HepG2 (cell line): ENCODE measurements around the gene PML. TPM values are rescaled to one million over a fixed set of nuclear protein-coding genes. Genes with fewer than 3 reads are reported as not detected.

ENCODE experiments used
- ATAC-seq: fragments of 200-7000 bp; cut with Tn5 transposase; 3 replicates; pipeline ENCODE4 v1.9.1; 2020; ENCODE audit warnings: mild to moderate bottlenecking, moderate library complexity
- BruUV-seq: library from RNA; stranded (reverse); fragments of 400-500 nt; replicated peaks from 2 replicates; lab custom pipeline; 2021; lab: Mats Ljungman, UMichigan
- CTCF ChIA-PET: fragments of 300-600 bp; formaldehyde crosslinking; extraction: SDS; loops from one replicate; lab custom pipeline; 2021; ENCODE audit warnings: low total read pairs, inconsistent platforms, low intra/inter-chr PET ratio; lab: Yijun Ruan, JAX
- POLR2A ChIA-PET: fragments of 350-600 bp; sonication (Branson Sonifier 250); formaldehyde crosslinking; loops from one replicate; lab custom pipeline; 2020; ENCODE audit warnings: antibody characterized with exemption, inconsistent platforms; lab: Yijun Ruan, JAX
- DNase-seq: peaks from one replicate; pipeline ENCODE4 v3.0.0-alpha.2; 2015; ENCODE audit warnings: low spot score
- FAIRE-seq: peaks from 3 replicates; lab custom pipeline; 2011; peaks lifted over from hg19 to GRCh38; lab: Jason Lieb, UNC
- H2AFZ ChIP-seq: one replicate; pipeline ENCODE4 v1.6.1; 2011; ENCODE audit warnings: low read length, inconsistent platforms
- H3K27ac ChIP-seq: fragments of 300-600 bp; 3 replicates; pipeline ENCODE4 v1.8.0; 2011; ENCODE audit warnings: mixed run types, mild to moderate bottlenecking, mixed read lengths, low read length, inconsistent platforms; ENCODE audit not compliant: insufficient read depth; ENCODE audit errors: extremely low read length
- H3K27me3 ChIP-seq, 2 experiments: fragments of 200-600 bp in 1 of 2; 2 replicates in 1 of 2; 3 replicates in 1 of 2; pipeline versions ENCODE4 v1.6.0 to v1.8.0; 2011; ENCODE audit warnings: low read length in 2 of 2, mild to moderate bottlenecking in 2 of 2, moderate library complexity in 2 of 2, inconsistent platforms in 1 of 2; ENCODE audit not compliant: insufficient read depth in 2 of 2, control insufficient read depth in 1 of 2
- H3K36me3 ChIP-seq, 2 experiments: fragments of 200-600 bp in 1 of 2; replicated peaks in 1 of 2; 2 replicates in 1 of 2; 3 replicates in 1 of 2; pipeline versions ENCODE4 v1.5.1 to v1.8.0; 2011; ENCODE audit warnings: low read length in 2 of 2, inconsistent platforms in 1 of 2; ENCODE audit not compliant: insufficient read depth in 2 of 2, control insufficient read depth in 1 of 2
- H3K4me1 ChIP-seq: 2 replicates; pipeline ENCODE4 v1.5.1; 2012; ENCODE audit warnings: low read length, inconsistent platforms; ENCODE audit not compliant: insufficient read depth
- H3K4me2 ChIP-seq: 2 replicates; pipeline ENCODE4 v1.6.0; 2011; ENCODE audit warnings: low read depth, low read length, inconsistent platforms
- H3K4me3 ChIP-seq, 3 experiments: fragments of 200-600 bp in 1 of 3; sonication (generic), shearing (Covaris generic) in 1 of 3; replicated peaks in 1 of 3; 2 replicates each; pipeline ENCODE4 v1.5.1; 2011 to 2016; ENCODE audit warnings: low read length in 3 of 3, inconsistent platforms in 2 of 3, low read depth in 2 of 3, mild to moderate bottlenecking in 2 of 3, control low read depth in 1 of 3, mixed read lengths in 1 of 3; ENCODE audit not compliant: insufficient read depth in 1 of 3
- H3K79me2 ChIP-seq: one replicate; pipeline ENCODE4 v1.6.1; 2011; ENCODE audit warnings: low read length, inconsistent platforms; ENCODE audit not compliant: insufficient read depth
- H3K9ac ChIP-seq: 2 replicates; pipeline ENCODE4 v1.6.0; 2011; ENCODE audit warnings: mild to moderate bottlenecking, low read depth, low read length, inconsistent platforms; ENCODE audit not compliant: insufficient read depth
- H3K9me3 ChIP-seq: 2 replicates; pipeline ENCODE4 v1.5.1; 2012; ENCODE audit warnings: mild to moderate bottlenecking, low read length
- H4K20me1 ChIP-seq: 2 replicates; pipeline ENCODE4 v1.6.0; 2011; ENCODE audit warnings: inconsistent platforms, mild to moderate bottlenecking, low read length, moderate library complexity; ENCODE audit not compliant: insufficient read depth
- ARNT ChIP-seq: fragments of 450-650 bp; IDR thresholded peaks from 2 replicates; pipeline ENCODE4 v1.6.1; 2017
- BORCS8-MEF2B ChIP-seq: sonication (generic); formaldehyde crosslinking; IDR thresholded peaks from 2 replicates; pipeline ENCODE4 v1.8.0; 2022; ENCODE audit warnings: mild to moderate bottlenecking, missing genetic modification reagents
- CENPT ChIP-seq: sonication (generic); formaldehyde crosslinking; IDR thresholded peaks from 2 replicates; pipeline ENCODE4 v1.8.0; 2022; ENCODE audit warnings: low read depth, mild to moderate bottlenecking, moderate library complexity, missing genetic modification reagents
- FOXO1 ChIP-seq: sonication (generic); formaldehyde crosslinking; IDR thresholded peaks from 2 replicates; pipeline ENCODE4 v1.4.0; 2020; ENCODE audit warnings: missing genetic modification reagents
- KDM2A ChIP-seq: sonication (generic); formaldehyde crosslinking; IDR thresholded peaks from 2 replicates; pipeline ENCODE4 v1.4.0; 2020; ENCODE audit warnings: low read depth, missing genetic modification reagents, borderline replicate concordance
- MZF1 ChIP-seq: sonication (generic); formaldehyde crosslinking; IDR thresholded peaks from 2 replicates; pipeline ENCODE4 v1.8.1; 2023; ENCODE audit warnings: mild to moderate bottlenecking, missing genetic modification reagents, borderline replicate concordance
- NCOA2 ChIP-seq: sonication (generic); formaldehyde crosslinking; IDR thresholded peaks from 2 replicates; pipeline ENCODE4 v1.8.0; 2022; ENCODE audit warnings: inconsistent platforms
- NR1H2 ChIP-seq: sonication (generic); formaldehyde crosslinking; IDR thresholded peaks from 2 replicates; pipeline ENCODE4 v1.8.1; 2022; ENCODE audit warnings: low read depth, missing genetic modification reagents, borderline replicate concordance
- PCBP2 ChIP-seq: fragments of 200-400 bp; formaldehyde crosslinking; optimal IDR thresholded peaks from 2 replicates; pipeline ENCODE3; 2018; ENCODE audit warnings: low read length, low read depth; ENCODE audit not compliant: poor library complexity, severe bottlenecking
- RORA ChIP-seq: sonication (generic); formaldehyde crosslinking; IDR thresholded peaks from 2 replicates; pipeline ENCODE4 v1.5.0; 2020; ENCODE audit warnings: mild to moderate bottlenecking, missing genetic modification reagents, moderate library complexity
- SRSF4 ChIP-seq: fragments of 200-400 bp; formaldehyde crosslinking; IDR thresholded peaks from one replicate; pipeline ENCODE4 v1.6.1; 2018; ENCODE audit warnings: mild to moderate bottlenecking, low read depth, low read length, moderate library complexity; ENCODE audit not compliant: poor library complexity, severe bottlenecking
- ZBTB1 ChIP-seq: sonication (generic); formaldehyde crosslinking; IDR thresholded peaks from 2 replicates; pipeline ENCODE4 v1.4.0; 2020; ENCODE audit warnings: missing genetic modification reagents, borderline replicate concordance
- ZNF138 ChIP-seq: sonication (generic); formaldehyde crosslinking; IDR thresholded peaks from 2 replicates; pipeline ENCODE4 v1.5.0; 2020; ENCODE audit warnings: mild to moderate bottlenecking, low read depth, missing genetic modification reagents
- ZNF629 ChIP-seq: sonication (generic); formaldehyde crosslinking; conservative IDR thresholded peaks from 2 replicates; pipeline ENCODE4 v1.5.0; 2020; ENCODE audit warnings: missing genetic modification reagents
- WGBS: methylation state at CpG from one replicate; pipeline ENCODE4 v1.1.6; 2017; ENCODE audit warnings: low lambda C conversion rate; 5-methylcytosine and 5-hydroxymethylcytosine counted together
- in situ Hi-C: cut with HindIII; loops from 2 replicates; pipeline ENCODE4 v1.10.0; 2017; ENCODE audit warnings: low pct_unique_long_range_greater_than_20kb; ENCODE audit not compliant: extremely low pct_ligation_motif_present
- intact Hi-C: fragments of 100-400 bp; cut with micrococcal nuclease; formaldehyde crosslinking; loops from one replicate; pipeline ENCODE4 v1.10.0; 2022; ENCODE audit not compliant: unreplicated experiment
- polyA plus RNA-seq, 8 experiments: library from polyadenylated mRNA; depleted of rRNA in 3 of 8; stranded (reverse) in 7 of 8; unstranded in 1 of 8; fragments of >200 nt; fragmentation: Illumina TruSeq in 4 of 8; extraction: Trizol in 4 of 8; gene quantifications; 2 replicates each; pipeline versions ENCODE4 v1.2.1 to v1.2.3, GENCODE V29; 2011 to 2016; ENCODE audit warnings: low read depth in 4 of 8, missing spikeins in 1 of 8, mixed read lengths in 1 of 8; ENCODE audit not compliant: insufficient read depth in 1 of 8
- total RNA-seq, 5 experiments: library from RNA; depleted of rRNA; stranded (reverse); fragments of >200 nt; fragmentation: Illumina TruSeq; extraction: Trizol; gene quantifications; 2 replicates each; pipeline ENCODE4 v1.2.3, GENCODE V29; 2016; ENCODE audit warnings: low read depth in 1 of 5
- TF ChIP-seq, protein P1 (sequence below): IDR thresholded peaks from 2 replicates; pipeline ENCODE4 v1.6.1; 2012; ENCODE audit warnings: inconsistent platforms
- TF ChIP-seq, protein P2 (sequence below): sonication (generic); formaldehyde crosslinking; IDR thresholded peaks from 2 replicates; pipeline ENCODE4 v1.4.0; 2020; ENCODE audit warnings: mild to moderate bottlenecking, missing genetic modification reagents

PML gene
- total and polyA plus RNA-seq, 2 of the 13 experiments (the other 11 are each of a cell fraction or from before 2014, with no cell fraction given) = 2.9 to 3.9 TPM

DNA sequence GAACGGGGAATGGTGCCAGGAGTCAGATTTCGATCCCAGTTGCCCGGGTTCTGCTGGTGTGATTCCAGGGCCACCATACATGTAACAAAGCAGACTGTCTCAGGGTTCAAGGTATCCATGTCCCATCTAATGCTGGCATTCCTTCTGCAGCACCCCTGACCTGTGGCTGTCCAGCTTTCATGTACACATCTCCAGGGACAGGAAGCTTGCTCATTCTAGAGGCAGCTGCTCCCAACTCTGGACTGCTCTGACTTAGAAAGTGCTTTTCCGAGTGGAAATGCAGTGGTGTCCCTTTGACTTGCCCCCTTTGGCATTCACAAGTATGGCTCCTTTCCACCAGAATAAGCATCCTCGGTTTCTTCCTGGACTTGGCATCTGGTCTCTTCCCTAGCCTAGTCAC is 30.9 kb downstream of the PML start:
- Histone ChIP-seq H3K4me2 (no peak overlapping the region), H3K9ac (no peak overlapping the region), H4K20me1 (no peaks in the 10 kb centered on the region), H2AFZ (no peak overlapping the region), H3K79me2 (no peaks in the 10 kb centered on the region), H3K27me3 (no peaks in the 10 kb centered on the region), H3K4me3 (no peak overlapping the region), H3K36me3 (peaks cover 16 to 42% of the 10 kb centered on the region in 2 experiments; a peak in 4 of 5 replicates), H3K27ac (no peak overlapping the region), H3K9me3 (no peaks in the 10 kb centered on the region), H3K4me1 (no peaks in the 10 kb centered on the region)
- ATAC-seq = no peak
- intact Hi-C loops (no loop called here), in situ Hi-C loops (no loop called here)
- no peak for FAIRE-seq
- ChIA-PET POLR2A (no interaction called here), CTCF (no interaction called here)
- TF ChIP-seq, protein P1, sequence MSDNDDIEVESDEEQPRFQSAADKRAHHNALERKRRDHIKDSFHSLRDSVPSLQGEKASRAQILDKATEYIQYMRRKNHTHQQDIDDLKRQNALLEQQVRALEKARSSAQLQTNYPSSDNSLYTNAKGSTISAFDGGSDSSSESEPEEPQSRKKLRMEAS = no peak
- TF ChIP-seq ARNT (no peak), NCOA2 (CRISPR knock-in tag) (no peak), PCBP2 (no peak), ZBTB1 (no peak), ZNF138 (CRISPR knock-in tag) (no peak), RORA (CRISPR knock-in tag) (no peak), SRSF4 (no peak), NR1H2 (CRISPR knock-in tag) (no peak), KDM2A (no peak), FOXO1 (CRISPR knock-in tag) (no peak), BORCS8-MEF2B (CRISPR knock-in tag) (no peak), ZNF629 (no peak), MZF1 (CRISPR knock-in tag) (no peak), CENPT (CRISPR knock-in tag) (no peak)
- TF ChIP-seq, protein P2, sequence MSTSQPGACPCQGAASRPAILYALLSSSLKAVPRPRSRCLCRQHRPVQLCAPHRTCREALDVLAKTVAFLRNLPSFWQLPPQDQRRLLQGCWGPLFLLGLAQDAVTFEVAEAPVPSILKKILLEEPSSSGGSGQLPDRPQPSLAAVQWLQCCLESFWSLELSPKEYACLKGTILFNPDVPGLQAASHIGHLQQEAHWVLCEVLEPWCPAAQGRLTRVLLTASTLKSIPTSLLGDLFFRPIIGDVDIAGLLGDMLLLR (CRISPR knock-in tag) = no peak
- 98% methylated on average over 5 of the region's 5 CpGs for WGBS
- no peak for DNase-seq
- no TSS peak for BruUV-seq
